Neural progenitor cell (in vitro differentiated cells): ENCODE data around the gene STON2.

ENCODE experiments used
- EZH2 ChIP-seq: fragments of 200-600 bp; sonication (generic); IDR thresholded peaks from 2 replicates; pipeline ENCODE4 v1.6.1; 2017; ENCODE audit warnings: antibody characterized with exemption, mild to moderate bottlenecking, moderate library complexity
- EZH2phosphoT487 ChIP-seq: fragments of 200-600 bp; sonication (generic); IDR thresholded peaks from 2 replicates; pipeline ENCODE4 v1.6.1; 2017; ENCODE audit warnings: antibody characterized with exemption
- TF ChIP-seq, protein P1 (sequence below): fragments of 200-600 bp; sonication (generic); IDR thresholded peaks from 2 replicates; pipeline ENCODE4 v1.5.1; 2017; ENCODE audit warnings: antibody characterized with exemption, mild to moderate bottlenecking

DNA sequence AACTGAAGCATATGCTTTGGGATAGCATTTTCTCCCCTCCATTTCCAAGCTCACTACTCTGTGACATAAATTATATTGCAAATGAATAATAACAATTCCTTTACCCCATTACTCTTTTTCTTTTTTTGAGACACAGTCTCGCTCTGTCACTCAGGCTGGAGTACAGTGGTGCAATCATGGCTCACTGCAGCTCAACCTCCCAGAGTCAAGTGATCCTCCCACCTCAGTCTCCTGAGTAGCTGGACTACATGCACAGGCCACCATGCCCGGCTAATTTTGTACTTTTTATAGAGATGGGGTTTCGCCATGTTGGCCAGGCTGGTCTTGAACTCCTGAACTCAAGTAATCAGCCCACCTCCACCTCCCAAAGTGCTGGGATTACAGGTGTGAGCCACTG is 130.1 kb downstream of the STON2 start:
- TF ChIP-seq EZH2 (no peak), EZH2phosphoT487 (no peak)
- TF ChIP-seq, protein P1, sequence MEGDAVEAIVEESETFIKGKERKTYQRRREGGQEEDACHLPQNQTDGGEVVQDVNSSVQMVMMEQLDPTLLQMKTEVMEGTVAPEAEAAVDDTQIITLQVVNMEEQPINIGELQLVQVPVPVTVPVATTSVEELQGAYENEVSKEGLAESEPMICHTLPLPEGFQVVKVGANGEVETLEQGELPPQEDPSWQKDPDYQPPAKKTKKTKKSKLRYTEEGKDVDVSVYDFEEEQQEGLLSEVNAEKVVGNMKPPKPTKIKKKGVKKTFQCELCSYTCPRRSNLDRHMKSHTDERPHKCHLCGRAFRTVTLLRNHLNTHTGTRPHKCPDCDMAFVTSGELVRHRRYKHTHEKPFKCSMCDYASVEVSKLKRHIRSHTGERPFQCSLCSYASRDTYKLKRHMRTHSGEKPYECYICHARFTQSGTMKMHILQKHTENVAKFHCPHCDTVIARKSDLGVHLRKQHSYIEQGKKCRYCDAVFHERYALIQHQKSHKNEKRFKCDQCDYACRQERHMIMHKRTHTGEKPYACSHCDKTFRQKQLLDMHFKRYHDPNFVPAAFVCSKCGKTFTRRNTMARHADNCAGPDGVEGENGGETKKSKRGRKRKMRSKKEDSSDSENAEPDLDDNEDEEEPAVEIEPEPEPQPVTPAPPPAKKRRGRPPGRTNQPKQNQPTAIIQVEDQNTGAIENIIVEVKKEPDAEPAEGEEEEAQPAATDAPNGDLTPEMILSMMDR, result no peak
